Upper lobe of left lung (tissue), 6 donors: ENCODE measurements around the gene TNRC6B. TPM values are rescaled to one million over a fixed set of nuclear protein-coding genes. Genes with fewer than 3 reads are reported as not detected.

ENCODE experiments used
- ATAC-seq, 2 donors: fragments of 200-7000 bp; cut with Tn5 transposase; one replicate each; pipeline ENCODE4 v1.9.1; 2022; ENCODE audit warnings: mild to moderate bottlenecking in 2 of 2, moderate library complexity in 2 of 2; ENCODE audit not compliant: low FRiP score in 2 of 2
- DNase-seq, 2 donors: peaks; one replicate each; pipeline ENCODE4 v3.0.0-alpha.2; 2019 to 2020
- H3K27ac ChIP-seq, 4 donors: fragments of 200-600 bp; sonication (generic); one replicate each; pipeline ENCODE4 v1.5.1; 2016 to 2019
- H3K27me3 ChIP-seq, 4 donors: fragments of 200-600 bp; sonication (generic); one replicate each; pipeline ENCODE4 v1.5.1; 2017 to 2019
- H3K36me3 ChIP-seq, 4 donors: fragments of 200-600 bp; sonication (generic); one replicate each; pipeline ENCODE4 v1.5.1; 2016 to 2019
- H3K4me1 ChIP-seq, 4 donors: fragments of 200-600 bp; sonication (generic); one replicate each; pipeline ENCODE4 v1.5.1; 2018 to 2019
- H3K4me3 ChIP-seq, 4 donors: fragments of 200-600 bp; sonication (generic); one replicate each; pipeline ENCODE4 v1.5.1; 2017 to 2019; ENCODE audit warnings: mild to moderate bottlenecking in 2 of 4, moderate library complexity in 1 of 4
- H3K9me3 ChIP-seq, 4 donors: fragments of 200-600 bp; sonication (generic); one replicate each; pipeline ENCODE4 v1.5.1; 2018 to 2019
- EP300 ChIP-seq, 4 donors: sonication (generic); formaldehyde crosslinking; IDR thresholded peaks; one replicate each; pipeline ENCODE4 v1.5.1; 2017; ENCODE audit warnings: antibody characterized with exemption in 4 of 4, control low read depth in 2 of 4
- POLR2A ChIP-seq, 4 donors: fragments of 450-650 bp; IDR thresholded peaks; one replicate each; pipeline ENCODE4 v1.5.1; 2016 to 2017; ENCODE audit warnings: antibody characterized with exemption in 4 of 4, mild to moderate bottlenecking in 2 of 4
- POLR2AphosphoS5 ChIP-seq, 2 donors: sonication (generic); formaldehyde crosslinking; IDR thresholded peaks; one replicate each; pipeline ENCODE4 v1.5.1; 2017; ENCODE audit warnings: antibody characterized with exemption in 2 of 2
- WGBS, 2 donors: methylation state at CpG; one replicate each; pipeline ENCODE4 v1.1.5; 2017 to 2018; 5-methylcytosine and 5-hydroxymethylcytosine counted together
- total RNA-seq, 6 donors: library from RNA; depleted of rRNA in 4 of 6; stranded (reverse); fragments of >200 nt in 4 of 6; gene quantifications; one replicate each; pipeline versions ENCODE4 v1.1.0 to v1.2.1, GENCODE V29; 2016 to 2021
- TF ChIP-seq, protein P1 (sequence below), 6 experiments: fragments of 450-650 bp in 4 of 6; fragments of 200-600 bp in 2 of 6; sonication (generic) in 2 of 6; IDR thresholded peaks; one replicate each; pipeline ENCODE4 v1.5.1; 2016 to 2019; ENCODE audit warnings: antibody characterized with exemption in 6 of 6
- donor health status: DM: no; HTN: no; CAD: no; lungs with moderate emphysema.
- donor health status: DM: no; HTN: yes; CAD: no; lungs with severe emphysema.

TNRC6B gene
- total RNA-seq, 6 donors from 2014 or later: 18.1 to 106 (median 60.3) TPM

DNA sequence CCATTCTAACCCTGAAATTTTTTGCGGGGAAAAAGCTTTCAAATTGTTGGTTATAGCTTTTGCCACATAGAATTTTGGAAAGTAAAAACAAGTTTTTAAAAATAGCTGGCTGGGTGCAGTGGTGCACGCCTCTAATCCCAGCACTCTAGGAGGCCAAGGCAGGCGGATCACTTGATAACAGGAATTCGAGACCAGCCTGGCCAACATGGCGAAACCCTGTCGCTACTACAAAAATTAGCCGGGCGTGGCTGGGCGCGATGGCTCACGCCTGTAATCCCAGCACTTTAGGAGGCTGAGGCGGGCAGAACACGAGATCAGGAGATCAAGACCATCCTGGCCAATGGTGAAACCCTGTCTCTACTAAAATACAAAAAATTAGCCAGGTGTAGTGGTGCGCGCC lies 54.9 kb downstream of the TNRC6B start:
- no peak for DNase-seq
- WGBS, 2 donors: 93 to 96% methylated on average over 15 of the region's 15 CpGs

DNA sequence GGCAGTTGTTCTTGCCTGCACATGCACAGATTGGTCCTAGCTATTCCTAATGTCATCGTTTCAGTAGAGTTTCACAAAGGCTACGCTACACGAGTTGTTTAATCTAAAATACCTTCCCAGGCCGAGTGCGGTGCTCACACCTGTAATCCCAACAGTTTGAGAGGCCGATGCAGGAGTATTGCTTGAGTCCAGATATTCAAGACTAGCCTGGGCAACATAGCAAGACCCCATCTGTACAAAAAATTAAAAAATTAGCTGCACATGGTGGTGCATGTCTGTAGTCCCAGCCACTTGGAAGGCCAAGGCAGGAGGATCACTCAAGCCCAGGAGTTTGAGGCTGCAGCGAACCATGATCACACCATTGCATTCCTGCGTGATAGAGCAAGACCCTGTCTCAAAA lies 56.2 kb downstream of the TNRC6B start:
- H3K36me3 ChIP-seq: no peaks in the 10 kb centered on the region
- peaks cover 14 to 30% (median 19%) of the 10 kb centered on the region in 4 donors for H3K4me1 ChIP-seq
- H3K27me3 ChIP-seq: no peaks in the 10 kb centered on the region
- H3K9me3 ChIP-seq: no peaks in the 10 kb centered on the region
- DNase-seq (no peak), ATAC-seq (no peak)
- TF ChIP-seq POLR2AphosphoS5 (IDR thresholded peaks at IDR 0.05): no peak
- no peak for TF ChIP-seq EP300 (IDR thresholded peaks at IDR 0.05)
- TF ChIP-seq POLR2A (IDR thresholded peaks at IDR 0.05): no peak
- TF ChIP-seq, protein P1, sequence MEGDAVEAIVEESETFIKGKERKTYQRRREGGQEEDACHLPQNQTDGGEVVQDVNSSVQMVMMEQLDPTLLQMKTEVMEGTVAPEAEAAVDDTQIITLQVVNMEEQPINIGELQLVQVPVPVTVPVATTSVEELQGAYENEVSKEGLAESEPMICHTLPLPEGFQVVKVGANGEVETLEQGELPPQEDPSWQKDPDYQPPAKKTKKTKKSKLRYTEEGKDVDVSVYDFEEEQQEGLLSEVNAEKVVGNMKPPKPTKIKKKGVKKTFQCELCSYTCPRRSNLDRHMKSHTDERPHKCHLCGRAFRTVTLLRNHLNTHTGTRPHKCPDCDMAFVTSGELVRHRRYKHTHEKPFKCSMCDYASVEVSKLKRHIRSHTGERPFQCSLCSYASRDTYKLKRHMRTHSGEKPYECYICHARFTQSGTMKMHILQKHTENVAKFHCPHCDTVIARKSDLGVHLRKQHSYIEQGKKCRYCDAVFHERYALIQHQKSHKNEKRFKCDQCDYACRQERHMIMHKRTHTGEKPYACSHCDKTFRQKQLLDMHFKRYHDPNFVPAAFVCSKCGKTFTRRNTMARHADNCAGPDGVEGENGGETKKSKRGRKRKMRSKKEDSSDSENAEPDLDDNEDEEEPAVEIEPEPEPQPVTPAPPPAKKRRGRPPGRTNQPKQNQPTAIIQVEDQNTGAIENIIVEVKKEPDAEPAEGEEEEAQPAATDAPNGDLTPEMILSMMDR (IDR thresholded peaks at IDR 0.05): no peak
- H3K4me3 ChIP-seq: no peak overlapping the region
- H3K27ac ChIP-seq: no peak overlapping the region
- WGBS, 2 donors: 99% methylated on average over 8 of the region's 8 CpGs

More for the DNA sequence above, 54.9 kb downstream of the TNRC6B start:
- no peaks in the 10 kb centered on the region for H3K9me3 ChIP-seq
- no peaks in the 10 kb centered on the region for H3K36me3 ChIP-seq
- no peak for ATAC-seq
- no peak overlapping the region for H3K4me3 ChIP-seq
- TF ChIP-seq POLR2A (IDR thresholded peaks at IDR 0.05) (no peak), POLR2AphosphoS5 (IDR thresholded peaks at IDR 0.05) (no peak), EP300 (IDR thresholded peaks at IDR 0.05) (no peak)
- TF ChIP-seq, protein P1 (IDR thresholded peaks at IDR 0.05): no peak
- no peak overlapping the region for H3K27ac ChIP-seq
- no peaks in the 10 kb centered on the region for H3K27me3 ChIP-seq
- peaks cover 5 to 17% (median 11%) of the 10 kb centered on the region in 4 donors for H3K4me1 ChIP-seq

DNA sequence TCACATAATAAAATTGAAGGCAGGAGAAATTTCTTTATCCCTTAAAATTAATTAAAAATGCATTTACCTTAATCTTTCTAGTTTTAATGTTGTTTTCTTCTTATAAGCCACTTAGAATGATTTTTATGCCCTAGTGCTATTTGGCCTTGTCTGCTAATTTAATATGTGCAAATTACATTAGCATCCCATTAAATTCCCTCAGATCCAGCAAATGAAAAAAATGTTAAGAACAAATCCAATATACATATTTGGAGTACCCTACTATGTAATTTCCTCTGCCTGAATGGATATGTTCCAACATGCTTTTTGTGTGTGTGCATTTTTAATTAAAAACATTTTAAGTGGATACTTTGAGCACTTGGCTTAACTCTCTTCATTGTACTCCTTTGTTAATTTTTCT lies 56.9 kb downstream of the TNRC6B start:
- H3K9me3 ChIP-seq: no peaks in the 10 kb centered on the region
- ATAC-seq: no peak
- H3K27me3 ChIP-seq: no peaks in the 10 kb centered on the region
- peaks cover 21 to 38% (median 26%) of the 10 kb centered on the region in 4 donors for H3K4me1 ChIP-seq
- DNase-seq: no peak
- TF ChIP-seq, protein P1 (IDR thresholded peaks at IDR 0.05): no peak
- TF ChIP-seq POLR2A (IDR thresholded peaks at IDR 0.05): no peak
- no peak for TF ChIP-seq POLR2AphosphoS5 (IDR thresholded peaks at IDR 0.05)
- TF ChIP-seq EP300 (IDR thresholded peaks at IDR 0.05): no peak
- H3K27ac ChIP-seq: no peak overlapping the region
- no peaks in the 10 kb centered on the region for H3K36me3 ChIP-seq
- no peak overlapping the region for H3K4me3 ChIP-seq

DNA sequence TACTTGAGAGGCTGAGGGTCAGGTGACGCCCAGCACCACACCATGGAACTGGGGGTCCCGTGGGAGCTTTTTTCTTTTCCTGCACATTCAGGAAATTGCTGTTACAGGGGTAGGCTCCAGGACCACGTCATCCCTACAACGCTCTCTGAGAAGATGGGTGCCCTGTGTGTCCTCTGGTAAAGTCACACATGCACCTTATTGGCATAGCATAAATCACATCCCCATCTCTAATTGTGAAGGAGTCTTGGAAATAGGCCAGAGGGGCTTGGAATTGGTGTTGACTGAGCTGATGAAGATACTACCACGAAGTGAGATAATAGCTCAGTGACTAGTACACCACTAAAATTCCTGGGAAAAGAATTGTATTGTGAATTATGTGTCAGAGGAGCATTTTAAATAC lies 57.6 kb downstream of the TNRC6B start:
- WGBS, 2 donors: 62 to 91% methylated on average over 5 of the region's 5 CpGs
- TF ChIP-seq EP300 (IDR thresholded peaks at IDR 0.05) (no peak), POLR2A (IDR thresholded peaks at IDR 0.05) (no peak)
- Histone ChIP-seq H3K9me3 (no peaks in the 10 kb centered on the region), H3K27ac (no peak overlapping the region), H3K27me3 (no peaks in the 10 kb centered on the region), H3K4me3 (no peak overlapping the region), H3K4me1 (peaks cover 23 to 44% (median 31%) of the 10 kb centered on the region in 4 donors), H3K36me3 (no peaks in the 10 kb centered on the region)
- DNase-seq (no peak), ATAC-seq (no peak)

DNA sequence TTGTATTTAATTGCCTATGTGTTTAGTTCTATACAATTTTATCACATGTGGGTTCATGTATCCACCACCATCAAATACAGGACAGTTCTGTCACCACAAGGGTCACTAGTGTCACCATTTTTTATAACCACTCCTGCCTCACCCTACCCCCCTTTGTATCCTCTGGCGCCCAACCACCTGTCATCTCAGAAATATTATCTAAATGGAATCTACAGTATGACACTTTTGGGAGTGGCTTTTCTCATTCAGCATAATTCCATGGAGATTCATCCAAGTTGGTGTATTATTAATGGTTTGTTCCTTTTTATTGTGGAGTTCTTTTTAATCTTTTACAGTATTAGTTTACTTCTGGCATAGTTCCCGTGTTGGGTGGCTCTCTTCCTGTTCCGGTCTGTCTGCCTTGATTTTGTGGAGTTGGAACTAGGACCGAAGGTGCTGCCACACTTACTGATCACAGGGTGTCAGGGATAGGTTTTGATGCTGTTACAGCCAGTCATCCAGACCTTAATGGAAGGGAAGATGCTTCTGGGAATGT lies 58.5 kb downstream of the TNRC6B start:
- 51 to 80% methylated on average over 4 of the region's 4 CpGs for WGBS, 2 donors

More for the DNA sequence above, 58.5 kb downstream of the TNRC6B start:
- Histone ChIP-seq H3K9me3 (no peaks in the 10 kb centered on the region), H3K27me3 (no peaks in the 10 kb centered on the region), H3K4me3 (no peak overlapping the region), H3K27ac (no peak overlapping the region), H3K4me1 (peaks cover 31 to 53% (median 36%) of the 10 kb centered on the region in 4 donors), H3K36me3 (no peaks in the 10 kb centered on the region)
- ATAC-seq (no peak), DNase-seq (no peak)
- no peak for TF ChIP-seq POLR2A (IDR thresholded peaks at IDR 0.05)
- TF ChIP-seq EP300 (IDR thresholded peaks at IDR 0.05): no peak
- TF ChIP-seq POLR2AphosphoS5 (IDR thresholded peaks at IDR 0.05): no peak
- TF ChIP-seq, protein P1 (IDR thresholded peaks at IDR 0.05): no peak
